Thyroid gland (tissue), 4 donors: ENCODE data around the gene DDX46.
"Not testable (repeated sequence)": the region's sequence is repeated elsewhere in the genome, so short reads cannot be mapped to it uniquely, and the experiment has no call there.

Experiments
- POLR2A ChIP-seq, 2 donors: fragments of 450-650 bp; IDR thresholded peaks; one replicate each; pipeline ENCODE4 v1.6.1; 2017; ENCODE audit warnings: antibody characterized with exemption in 2 of 2, mild to moderate bottlenecking in 2 of 2, moderate library complexity in 1 of 2
- TF ChIP-seq, protein P1 (sequence below), 6 experiments: fragments of 200-600 bp in 3 of 6; fragments of 450-650 bp in 3 of 6; sonication (generic) in 3 of 6; IDR thresholded peaks; one replicate each; pipeline ENCODE4 v1.5.1; 2016 to 2019; ENCODE audit warnings: antibody characterized with exemption in 6 of 6, mild to moderate bottlenecking in 2 of 6, inconsistent platforms in 1 of 6, moderate library complexity in 1 of 6

DNA sequence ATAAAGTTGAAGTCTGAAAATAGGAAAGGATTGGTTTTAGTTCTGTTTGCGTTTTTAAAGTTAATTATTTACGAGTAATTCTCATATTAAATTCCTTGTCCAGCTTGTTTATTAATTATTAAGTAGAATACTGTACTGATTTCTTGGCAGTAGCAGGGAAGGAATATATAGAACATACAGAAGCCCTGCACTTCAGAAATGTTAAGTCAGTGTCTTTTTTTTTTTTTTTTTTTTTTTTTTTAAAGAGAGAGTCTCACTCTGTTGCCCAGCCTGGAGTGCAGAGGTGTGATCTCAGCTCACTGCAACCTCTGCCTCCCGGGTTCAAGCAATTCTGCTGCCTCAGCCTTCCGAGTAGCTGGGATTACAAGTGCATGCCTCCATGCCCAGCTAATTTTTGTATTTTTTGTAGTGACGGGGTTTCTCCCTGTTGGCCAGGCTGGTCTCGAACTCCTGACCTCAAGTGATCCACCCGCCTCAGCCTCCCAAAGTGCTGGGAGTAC, 90.9 kb downstream of the DDX46 start:
- TF ChIP-seq POLR2A (IDR thresholded peaks at IDR 0.05) = not testable (repeated sequence)
- TF ChIP-seq, protein P1, sequence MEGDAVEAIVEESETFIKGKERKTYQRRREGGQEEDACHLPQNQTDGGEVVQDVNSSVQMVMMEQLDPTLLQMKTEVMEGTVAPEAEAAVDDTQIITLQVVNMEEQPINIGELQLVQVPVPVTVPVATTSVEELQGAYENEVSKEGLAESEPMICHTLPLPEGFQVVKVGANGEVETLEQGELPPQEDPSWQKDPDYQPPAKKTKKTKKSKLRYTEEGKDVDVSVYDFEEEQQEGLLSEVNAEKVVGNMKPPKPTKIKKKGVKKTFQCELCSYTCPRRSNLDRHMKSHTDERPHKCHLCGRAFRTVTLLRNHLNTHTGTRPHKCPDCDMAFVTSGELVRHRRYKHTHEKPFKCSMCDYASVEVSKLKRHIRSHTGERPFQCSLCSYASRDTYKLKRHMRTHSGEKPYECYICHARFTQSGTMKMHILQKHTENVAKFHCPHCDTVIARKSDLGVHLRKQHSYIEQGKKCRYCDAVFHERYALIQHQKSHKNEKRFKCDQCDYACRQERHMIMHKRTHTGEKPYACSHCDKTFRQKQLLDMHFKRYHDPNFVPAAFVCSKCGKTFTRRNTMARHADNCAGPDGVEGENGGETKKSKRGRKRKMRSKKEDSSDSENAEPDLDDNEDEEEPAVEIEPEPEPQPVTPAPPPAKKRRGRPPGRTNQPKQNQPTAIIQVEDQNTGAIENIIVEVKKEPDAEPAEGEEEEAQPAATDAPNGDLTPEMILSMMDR (IDR thresholded peaks at IDR 0.05) = not testable (repeated sequence)
